ENCODE results near the gene ARHGEF10L. TPM values are rescaled to one million over a fixed set of nuclear protein-coding genes. Genes with fewer than 3 reads are reported as not detected.
"Not testable (repeated sequence)": the region's sequence is repeated elsewhere in the genome, so short reads cannot be mapped to it uniquely, and the experiment has no call there.

The ARHGEF10L gene
- total and polyA plus RNA-seq, 8 donors: 16.8 to 39.6 (median 21.1) TPM

DNA sequence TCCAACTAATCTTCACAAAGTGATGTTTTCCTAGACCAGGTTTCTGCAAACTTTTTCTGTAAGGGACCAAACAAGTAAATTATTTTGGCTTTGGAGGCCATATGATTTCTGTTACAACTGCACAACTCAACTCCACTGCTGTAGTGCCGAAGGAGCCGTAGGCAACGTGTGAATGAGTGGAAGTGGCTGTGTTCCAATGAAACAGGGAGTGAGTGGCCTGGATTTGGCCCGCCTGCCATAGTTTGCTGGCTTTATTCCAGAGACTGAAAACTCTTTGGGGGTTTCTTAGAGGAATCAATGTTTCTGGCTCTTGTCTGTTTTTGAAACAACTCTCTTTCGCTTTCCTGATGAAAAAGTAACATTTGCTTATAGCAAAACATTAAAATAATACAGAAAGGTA lies 203.1 kb downstream of the ARHGEF10L start:
- H3K9me3 ChIP-seq: no peaks in the 10 kb centered on the region
- DNase-seq: peak in 2 of 4 donors; percentile 69 to 85
- TF ChIP-seq, protein P1, sequence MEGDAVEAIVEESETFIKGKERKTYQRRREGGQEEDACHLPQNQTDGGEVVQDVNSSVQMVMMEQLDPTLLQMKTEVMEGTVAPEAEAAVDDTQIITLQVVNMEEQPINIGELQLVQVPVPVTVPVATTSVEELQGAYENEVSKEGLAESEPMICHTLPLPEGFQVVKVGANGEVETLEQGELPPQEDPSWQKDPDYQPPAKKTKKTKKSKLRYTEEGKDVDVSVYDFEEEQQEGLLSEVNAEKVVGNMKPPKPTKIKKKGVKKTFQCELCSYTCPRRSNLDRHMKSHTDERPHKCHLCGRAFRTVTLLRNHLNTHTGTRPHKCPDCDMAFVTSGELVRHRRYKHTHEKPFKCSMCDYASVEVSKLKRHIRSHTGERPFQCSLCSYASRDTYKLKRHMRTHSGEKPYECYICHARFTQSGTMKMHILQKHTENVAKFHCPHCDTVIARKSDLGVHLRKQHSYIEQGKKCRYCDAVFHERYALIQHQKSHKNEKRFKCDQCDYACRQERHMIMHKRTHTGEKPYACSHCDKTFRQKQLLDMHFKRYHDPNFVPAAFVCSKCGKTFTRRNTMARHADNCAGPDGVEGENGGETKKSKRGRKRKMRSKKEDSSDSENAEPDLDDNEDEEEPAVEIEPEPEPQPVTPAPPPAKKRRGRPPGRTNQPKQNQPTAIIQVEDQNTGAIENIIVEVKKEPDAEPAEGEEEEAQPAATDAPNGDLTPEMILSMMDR (IDR thresholded peaks at IDR 0.05): no peak
- H3K27ac ChIP-seq: no peak overlapping the region
- no peak for ATAC-seq
- peaks cover 0 to 62% of the 10 kb centered on the region in 2 donors for H3K27me3 ChIP-seq
- H3K4me1 ChIP-seq: no peaks in the 10 kb centered on the region
- intact Hi-C loops (cut with DNase I): no loop called here
- H3K4me3 ChIP-seq: no peak overlapping the region
- no peaks in the 10 kb centered on the region for H3K36me3 ChIP-seq

DNA sequence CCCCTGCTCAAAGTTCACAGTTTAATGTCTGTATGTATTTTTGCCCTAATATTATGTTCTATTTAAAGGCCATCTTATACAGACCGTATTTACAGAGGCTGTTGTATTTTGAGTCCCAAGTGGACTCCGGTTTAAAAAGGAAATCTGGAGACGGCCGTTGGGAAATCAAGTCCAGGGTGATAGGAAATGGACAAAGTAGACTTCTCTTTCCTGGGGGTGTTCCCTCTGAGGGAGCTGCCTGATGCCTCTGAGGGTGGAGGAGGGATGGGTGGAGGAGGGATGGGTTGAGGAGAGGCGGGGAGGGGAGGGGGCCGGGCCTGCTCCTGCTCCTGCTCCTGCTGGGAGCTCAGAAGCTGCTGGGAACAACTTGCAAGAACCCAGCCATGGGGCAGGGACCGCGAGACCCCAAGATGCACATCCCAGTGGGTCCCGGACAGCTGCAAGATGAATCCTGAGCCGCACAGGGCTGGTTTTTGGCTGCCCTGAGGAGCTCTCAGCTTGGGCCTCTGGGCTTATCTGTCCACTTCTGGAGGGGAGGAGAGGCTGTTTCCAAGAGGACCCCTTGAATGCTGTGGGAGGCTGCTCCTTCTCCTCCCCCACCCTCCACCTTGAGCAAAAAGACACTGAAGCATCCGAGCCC lies 203.6 kb downstream of the ARHGEF10L start:
- ATAC-seq (no peak), DNase-seq (peak in 2 of 4 donors; percentile 27 to 31)
- Histone ChIP-seq H3K27ac (no peak overlapping the region), H3K36me3 (no peaks in the 10 kb centered on the region), H3K9me3 (no peaks in the 10 kb centered on the region), H3K4me3 (no peak overlapping the region), H3K27me3 (peaks cover 0 to 68% of the 10 kb centered on the region in 2 donors), H3K4me1 (no peaks in the 10 kb centered on the region)
- intact Hi-C loops (cut with DNase I): no loop called here
- TF ChIP-seq, protein P1 (IDR thresholded peaks at IDR 0.05): no peak

DNA sequence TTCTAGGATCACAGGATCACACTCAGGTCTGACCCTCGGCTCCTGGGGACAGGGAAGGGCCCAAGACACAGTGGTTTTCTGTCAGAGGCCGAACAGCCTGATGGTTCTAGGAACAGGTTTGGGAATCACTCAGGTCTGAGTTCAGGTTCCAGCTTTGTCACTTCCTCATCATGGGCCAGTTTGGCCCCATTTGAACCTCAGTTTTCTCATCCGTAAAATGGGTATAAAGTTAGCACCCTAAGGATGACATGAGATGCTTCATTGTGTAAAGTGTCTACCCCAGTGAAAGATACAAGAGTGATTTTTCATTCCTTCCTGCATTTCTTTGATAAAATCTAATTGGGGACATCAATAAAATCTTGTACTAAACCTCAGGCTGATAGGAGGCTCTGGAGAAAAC lies 204.4 kb downstream of the ARHGEF10L start:
- Histone ChIP-seq H3K4me1 (no peaks in the 10 kb centered on the region), H3K27ac (no peak overlapping the region), H3K36me3 (no peaks in the 10 kb centered on the region), H3K9me3 (no peaks in the 10 kb centered on the region), H3K27me3 (peaks cover 0 to 69% of the 10 kb centered on the region in 2 donors), H3K4me3 (no peak overlapping the region)
- DNase-seq (no peak), ATAC-seq (no peak)
- TF ChIP-seq, protein P1 (IDR thresholded peaks at IDR 0.05): no peak
- intact Hi-C loops (cut with DNase I): no loop called here

DNA sequence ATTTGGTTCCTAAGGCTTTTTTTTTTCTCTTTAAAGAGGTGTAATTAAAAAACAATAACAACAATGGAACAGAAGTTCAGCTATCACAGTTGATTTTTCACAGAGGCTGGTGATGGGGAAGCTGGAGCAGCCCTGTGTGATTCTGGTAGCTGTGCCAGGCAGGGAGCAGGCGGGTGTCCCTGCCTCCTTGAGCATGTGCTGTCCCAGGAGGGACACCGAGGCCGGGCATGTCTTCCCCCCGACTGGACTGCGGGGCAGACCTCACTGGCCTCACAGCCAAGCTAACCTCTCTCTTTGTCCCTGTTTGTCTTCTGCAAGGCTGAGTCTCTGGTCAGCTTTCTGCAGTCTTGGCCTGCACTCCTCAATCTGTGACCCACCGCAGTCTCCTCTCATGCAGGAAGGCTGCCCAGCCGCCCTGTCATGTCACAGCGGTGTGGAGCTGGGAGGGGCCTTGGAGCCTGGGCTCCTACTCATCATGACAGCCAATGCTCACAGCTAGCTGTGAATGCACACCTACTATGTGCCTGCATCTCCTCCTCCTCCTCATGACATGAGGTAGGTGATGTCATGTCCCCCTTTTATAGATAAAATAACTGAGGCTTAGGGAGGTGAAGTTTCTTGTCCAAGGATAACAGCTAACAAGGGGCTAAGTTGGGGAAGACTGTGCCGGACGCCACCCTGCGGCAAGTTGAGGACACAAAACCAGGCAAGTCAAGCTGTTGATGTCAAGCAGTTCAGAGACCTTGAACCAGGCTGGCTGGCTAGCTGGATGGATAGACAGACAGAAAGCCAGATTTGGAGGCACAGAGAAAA lies 205.4 kb downstream of the ARHGEF10L start:
- Histone ChIP-seq H3K27ac (no peak overlapping the region), H3K4me1 (no peaks in the 10 kb centered on the region), H3K36me3 (no peaks in the 10 kb centered on the region), H3K9me3 (no peaks in the 10 kb centered on the region), H3K27me3 (peaks cover 0 to 61% of the 10 kb centered on the region in 2 donors), H3K4me3 (no peak overlapping the region)
- ATAC-seq: no peak
- no peak for DNase-seq
- intact Hi-C loops (cut with DNase I): no loop called here
- TF ChIP-seq, protein P1 (IDR thresholded peaks at IDR 0.05): no peak

DNA sequence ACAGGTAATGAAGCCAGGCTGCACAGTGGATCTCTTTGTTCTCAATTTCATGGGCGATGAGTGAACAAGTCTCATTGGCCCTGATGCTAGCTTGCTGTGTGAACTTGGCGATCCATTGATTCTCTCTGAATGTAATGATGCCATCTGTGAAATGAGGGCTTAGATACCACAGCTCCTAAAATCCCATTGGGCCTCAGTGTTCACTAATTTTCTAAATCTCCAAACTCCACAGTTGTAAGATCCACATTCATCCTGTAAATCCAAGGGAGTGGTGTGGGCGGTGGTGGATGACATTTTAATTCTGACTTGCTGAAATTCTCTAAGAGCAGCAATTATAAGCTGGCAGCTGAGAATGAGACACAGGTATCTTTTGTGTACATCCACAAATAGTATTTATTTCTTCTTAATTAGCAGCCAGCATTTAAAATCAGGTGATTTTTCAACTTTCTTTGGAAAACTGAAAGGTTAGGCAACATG lies 206.0 kb downstream of the ARHGEF10L start:
- no peak for ATAC-seq
- DNase-seq: no peak
- TF ChIP-seq, protein P1 (IDR thresholded peaks at IDR 0.05): no peak

DNA sequence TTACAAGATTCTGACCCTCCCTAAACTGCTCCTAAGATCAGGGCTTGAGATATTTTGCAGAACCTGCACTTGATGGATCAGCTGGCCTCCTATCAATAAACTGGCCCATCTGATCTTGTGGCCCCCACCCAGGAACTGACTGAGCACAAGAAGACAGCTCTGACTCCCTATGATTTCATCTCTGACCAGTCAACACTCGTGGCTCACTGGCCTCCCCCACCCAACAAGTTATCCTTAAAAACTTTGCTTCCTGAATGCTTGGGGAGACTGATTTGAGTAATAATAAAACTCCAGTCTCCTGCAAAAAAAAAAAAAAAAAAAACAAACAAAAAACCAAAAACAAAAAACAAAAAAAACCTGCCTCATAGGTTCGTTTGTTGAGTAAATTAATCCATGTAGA lies 206.8 kb downstream of the ARHGEF10L start:
- DNase-seq; H3K4me3 ChIP-seq; H3K4me1 ChIP-seq; H3K36me3 ChIP-seq; H3K9me3 ChIP-seq; H3K27ac ChIP-seq; intact Hi-C loops (cut with DNase I); ATAC-seq: not testable (repeated sequence)
- H3K27me3 ChIP-seq: peaks cover 0 to 47% of the 10 kb centered on the region in 2 donors

More for the DNA sequence above, 206.0 kb downstream of the ARHGEF10L start:
- peaks cover 0 to 54% of the 10 kb centered on the region in 2 donors for H3K27me3 ChIP-seq
- H3K4me1 ChIP-seq: no peaks in the 10 kb centered on the region
- intact Hi-C loops (cut with DNase I): no loop called here
- no peak overlapping the region for H3K4me3 ChIP-seq
- H3K27ac ChIP-seq: no peak overlapping the region
- H3K9me3 ChIP-seq: no peaks in the 10 kb centered on the region
- H3K36me3 ChIP-seq: no peaks in the 10 kb centered on the region
